ENCODE data around the gene MRM3. TPM values are rescaled to one million over a fixed set of nuclear protein-coding genes. Genes with fewer than 3 reads are reported as not detected.

Gene MRM3
- total and polyA plus RNA-seq, 2 experiments from 2014 or later, result 17.7 to 23.4 TPM

DNA sequence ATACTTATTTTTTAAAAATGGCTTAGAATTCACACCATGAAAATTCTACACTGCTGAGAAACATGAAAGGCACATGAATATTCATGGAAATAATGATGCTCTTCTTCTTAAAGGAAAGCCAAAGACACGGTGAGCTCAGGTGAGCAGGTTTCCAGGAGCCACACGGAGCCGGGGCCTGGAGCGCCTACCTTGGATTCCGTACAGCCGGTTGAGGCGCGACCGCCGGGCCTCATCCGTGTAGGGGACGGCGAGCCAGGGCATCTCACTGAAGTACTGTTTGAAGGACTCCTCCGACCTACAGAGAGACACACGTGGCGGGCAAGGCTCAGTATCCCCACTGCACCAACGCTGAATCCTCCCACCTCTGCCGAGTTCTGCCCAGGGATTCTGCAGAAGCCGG is 37.1 kb downstream of the MRM3 start (continued):
- TF ChIP-seq ZNF462 (CRISPR knock-in tag; IDR thresholded peaks at IDR 0.05), result no peak
- no peak for TF ChIP-seq POLR2AphosphoS5 (IDR thresholded peaks at IDR 0.05; ENCODE audit: low read depth)
- no peak for TF ChIP-seq CREB1 (CRISPR knock-in tag; IDR thresholded peaks at IDR 0.05; ENCODE audit: low read depth)
- TF ChIP-seq ZNF114 (CRISPR knock-in tag; IDR thresholded peaks at IDR 0.05), result no peak
- no peak for TF ChIP-seq STAT1 (IDR thresholded peaks at IDR 0.05; ENCODE audit: unreplicated experiment)

DNA sequence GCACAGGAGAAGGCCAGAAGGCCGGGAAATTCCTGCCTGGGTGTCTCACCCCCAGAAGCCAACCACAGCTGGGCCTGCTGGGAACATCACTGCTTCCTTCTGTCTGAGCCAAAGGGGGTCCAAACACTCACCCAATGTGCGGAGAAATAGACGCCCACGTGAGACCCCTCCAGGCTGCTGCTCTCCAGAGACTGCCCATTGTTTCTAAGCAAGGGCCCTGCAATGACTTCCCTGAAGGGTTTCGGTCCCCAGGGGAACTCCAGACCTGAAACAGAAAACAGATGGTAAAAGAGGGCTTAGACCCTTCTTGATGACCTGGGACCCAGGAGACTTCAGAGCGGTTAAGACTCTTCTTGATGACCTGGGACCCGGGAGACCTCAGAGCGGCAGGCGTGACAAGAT is 41.3 kb downstream of the MRM3 start:
- Histone ChIP-seq H3K27ac (ENCODE audit: low read depth) (no peak overlapping the region), H3K4me2 (no peak overlapping the region), H3K9me2 (ENCODE audit: insufficient read depth) (no peaks in the 10 kb centered on the region), H3K36me3 (ENCODE audit: insufficient read depth) (peaks cover 9% of the 10 kb centered on the region; the same call in 1 of the 2 replicates), H3K4me3 (no peak overlapping the region), H3K4me1 (ENCODE audit: insufficient read depth) (no peaks in the 10 kb centered on the region), H4K20me1 (replicated peaks; ENCODE audit: insufficient read depth) (peaks cover 3% of the 10 kb centered on the region; the same call in 1 of the 2 replicates), H3F3A (replicated peaks; ENCODE audit: low read depth) (no peaks in the 10 kb centered on the region), H2AFZ (no peak overlapping the region), H3K27me3 (ENCODE audit: insufficient read depth) (no peaks in the 10 kb centered on the region), H3K79me2 (replicated peaks; ENCODE audit: insufficient read depth) (0 out of 2 replicates have a peak, but pooled peaks cover 8% of the 10 kb centered on the region)
- H3K27ac Mint-ChIP-seq, result no peak overlapping the region
- H3K36me3 Mint-ChIP-seq (ENCODE audit: low read depth), result peaks cover 42% of the 10 kb centered on the region
- ATAC-seq (no peak), DNase-seq (ENCODE audit: low spot score) (no peak)
- no peaks in the 10 kb centered on the region for H3K27me3 Mint-ChIP-seq (ENCODE audit: insufficient read depth, low read depth, poor library complexity)
- H3K4me3 Mint-ChIP-seq, result no peak overlapping the region
- H3K4me1 Mint-ChIP-seq, result no peaks in the 10 kb centered on the region
- H3K9me3 Mint-ChIP-seq, result no peaks in the 10 kb centered on the region
- TF ChIP-seq ZNF114 (CRISPR knock-in tag; IDR thresholded peaks at IDR 0.05), result no peak
- no peak for TF ChIP-seq POLR2AphosphoS5 (IDR thresholded peaks at IDR 0.05; ENCODE audit: low read depth)
- no peak for TF ChIP-seq CREB1 (CRISPR knock-in tag; IDR thresholded peaks at IDR 0.05; ENCODE audit: low read depth)
- no peak for TF ChIP-seq EZH2 (IDR thresholded peaks at IDR 0.05; ENCODE audit: low read depth, unreplicated experiment)
- no peak for TF ChIP-seq EZH2phosphoT487 (IDR thresholded peaks at IDR 0.05; ENCODE audit: unreplicated experiment)
- no peak for TF ChIP-seq ZNF331 (CRISPR knock-in tag; IDR thresholded peaks at IDR 0.05; ENCODE audit: low read depth)
- no peak for TF ChIP-seq ZNF462 (CRISPR knock-in tag; IDR thresholded peaks at IDR 0.05)
